Psoas muscle (tissue), 8 donors: ENCODE data around the gene FOXN3. TPM values are rescaled to one million over a fixed set of nuclear protein-coding genes. Genes with fewer than 3 reads are reported as not detected.
A peak's percentile ranks its signal among the peaks of the same experiment; 100 is the strongest.

Experiments
- ATAC-seq, 4 donors: fragments of 200-7000 bp; cut with Tn5 transposase; one replicate each; pipeline ENCODE4 v1.9.1; 2020; ENCODE audit warnings: moderate library complexity in 3 of 4, mild to moderate bottlenecking in 2 of 4
- DNase-seq, 2 donors: peaks; one replicate each; pipeline ENCODE4 v3.0.0-alpha.2; 2020
- H3K27ac ChIP-seq: fragments of 200-600 bp; one replicate; pipeline ENCODE4 v1.8.0; 2022
- H3K27me3 ChIP-seq, 3 donors: fragments of 200-600 bp in 1 of 3; one replicate each; pipeline versions ENCODE4 v1.6.1 to v1.8.0; 2013 to 2022; ENCODE audit warnings: low read length in 2 of 3, mild to moderate bottlenecking in 2 of 3, moderate library complexity in 1 of 3; ENCODE audit not compliant: insufficient read depth in 3 of 3
- H3K36me3 ChIP-seq, 2 donors: fragments of 200-600 bp in 1 of 2; one replicate each; pipeline versions ENCODE4 v1.6.1 to v1.8.0; 2013 to 2022; ENCODE audit warnings: low read depth in 1 of 2, mild to moderate bottlenecking in 1 of 2, moderate library complexity in 1 of 2; ENCODE audit not compliant: insufficient read depth in 1 of 2
- H3K4me1 ChIP-seq: fragments of 200-600 bp; one replicate; pipeline ENCODE4 v1.8.0; 2022
- H3K4me3 ChIP-seq: fragments of 200-600 bp; one replicate; pipeline ENCODE4 v1.8.0; 2022; ENCODE audit warnings: mild to moderate bottlenecking
- H3K9me3 ChIP-seq: fragments of 200-600 bp; one replicate; pipeline ENCODE4 v1.8.0; 2022
- WGBS, 3 donors: extraction: QIAGEN DNeasy Blood & Tissue Kit; methylation state at CpG; one replicate each; pipeline versions ENCODE4 v1.1.6 to v1.1.7; 2013; 5-methylcytosine and 5-hydroxymethylcytosine counted together
- intact Hi-C, 2 donors: fragments of 100-400 bp; cut with DNase I; formaldehyde crosslinking; loops; one replicate each; pipeline versions ENCODE4 v1.11.0 to v1.14.2; 2022
- polyA plus RNA-seq, 3 donors: library from polyadenylated mRNA; stranded (reverse); fragments of 200-250 nt; gene quantifications; one replicate each; pipeline ENCODE4 v1.2.3, GENCODE V29; 2013
- total RNA-seq, 4 donors: library from RNA; stranded (reverse); fragmentation: NEBNext Ultra II Directional in 2 of 4; extraction: Animal tissue kit (Norgen Biotek cat#: 25700) in 2 of 4; gene quantifications; one replicate each; pipeline versions ENCODE4 v1.2.1 to v1.2.4, GENCODE V29; 2021 to 2023
- TF ChIP-seq, protein P1 (sequence below): fragments of 200-600 bp; IDR thresholded peaks from one replicate; pipeline ENCODE4 v1.8.0; 2022; ENCODE audit warnings: antibody characterized with exemption
- donor health status: healthy with polysubstance abuse.
- donor health status: DM: no; HTN: no; CAD: no; lungs with moderate emphysema.
- donor health status: Bipolar disorder and iron deficiency.
- donor health status: healthy.
- donor health status: DM: yes; HTN: yes; CAD: no.
- donor health status: DM: no; HTN: no; CAD: no.
- donor health status: DM: no; HTN: no; CAD: no.
- donor health status: DM: yes; HTN: yes; CAD: no.

The FOXN3 gene
- total and polyA plus RNA-seq, 7 donors: 10.1 to 123 (median 73.6) TPM

GRCh38 chr14:89182326-89182725 is 234.7 kb downstream of the FOXN3 start:
- intact Hi-C loops: loop anchor here in 1 of 2 donors (5.0 to 10.0 kb wide), 2 partner anchors 50 to 232 kb away; partner anchors contain the start of gene FOXN3
- Histone ChIP-seq H3K4me3 (no peak overlapping the region), H3K9me3 (no peaks in the 10 kb centered on the region), H3K4me1 (peaks cover 64% of the 10 kb centered on the region), H3K27ac (no peak overlapping the region), H3K27me3 (no peaks in the 10 kb centered on the region), H3K36me3 (no peaks in the 10 kb centered on the region)
- no peak for ATAC-seq
- TF ChIP-seq, protein P1, sequence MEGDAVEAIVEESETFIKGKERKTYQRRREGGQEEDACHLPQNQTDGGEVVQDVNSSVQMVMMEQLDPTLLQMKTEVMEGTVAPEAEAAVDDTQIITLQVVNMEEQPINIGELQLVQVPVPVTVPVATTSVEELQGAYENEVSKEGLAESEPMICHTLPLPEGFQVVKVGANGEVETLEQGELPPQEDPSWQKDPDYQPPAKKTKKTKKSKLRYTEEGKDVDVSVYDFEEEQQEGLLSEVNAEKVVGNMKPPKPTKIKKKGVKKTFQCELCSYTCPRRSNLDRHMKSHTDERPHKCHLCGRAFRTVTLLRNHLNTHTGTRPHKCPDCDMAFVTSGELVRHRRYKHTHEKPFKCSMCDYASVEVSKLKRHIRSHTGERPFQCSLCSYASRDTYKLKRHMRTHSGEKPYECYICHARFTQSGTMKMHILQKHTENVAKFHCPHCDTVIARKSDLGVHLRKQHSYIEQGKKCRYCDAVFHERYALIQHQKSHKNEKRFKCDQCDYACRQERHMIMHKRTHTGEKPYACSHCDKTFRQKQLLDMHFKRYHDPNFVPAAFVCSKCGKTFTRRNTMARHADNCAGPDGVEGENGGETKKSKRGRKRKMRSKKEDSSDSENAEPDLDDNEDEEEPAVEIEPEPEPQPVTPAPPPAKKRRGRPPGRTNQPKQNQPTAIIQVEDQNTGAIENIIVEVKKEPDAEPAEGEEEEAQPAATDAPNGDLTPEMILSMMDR: no peak
- no peak for DNase-seq
- WGBS, 3 donors: 96 to 99% (median 98%) methylated on average over 5 of the region's 5 CpGs

DNA sequence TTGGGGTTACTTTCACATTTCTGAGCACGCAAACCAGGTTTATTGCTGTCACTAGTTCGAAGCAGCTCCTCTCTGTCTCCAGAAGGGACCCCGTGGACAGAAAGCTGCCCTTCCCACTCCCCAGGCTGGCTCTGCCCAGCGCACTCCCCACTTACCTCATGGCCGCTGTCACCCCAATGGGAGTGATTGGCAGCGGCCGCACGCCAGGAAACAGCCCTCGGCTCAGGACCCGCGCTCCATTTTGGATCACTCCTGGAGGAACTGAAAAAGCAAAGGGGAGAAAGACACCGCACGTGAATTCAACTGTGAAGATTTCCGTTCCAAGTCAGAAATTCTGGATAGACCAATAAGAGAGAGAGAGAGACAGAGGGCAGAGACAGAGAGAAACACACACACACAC is 236.5 kb downstream of the FOXN3 start:
- ATAC-seq (no peak), DNase-seq (no peak)
- peaks cover 0 to 2% of the 10 kb centered on the region in 2 donors for H3K36me3 ChIP-seq
- intact Hi-C loops: loop anchor here in 1 of 2 donors (5.0 to 10.0 kb wide), 2 partner anchors 52 to 234 kb away; partner anchors contain the start of gene FOXN3
- TF ChIP-seq, protein P1: no peak
- H3K4me3 ChIP-seq: no peak overlapping the region
- H3K9me3 ChIP-seq: no peaks in the 10 kb centered on the region
- peaks cover 48% of the 10 kb centered on the region for H3K4me1 ChIP-seq
- 91 to 95% (median 95%) methylated on average over 13 to 14 of the region's 14 CpGs for WGBS, 3 donors
- peak overlapping the region; percentile 59 for H3K27ac ChIP-seq
- H3K27me3 ChIP-seq: no peaks in the 10 kb centered on the region

DNA sequence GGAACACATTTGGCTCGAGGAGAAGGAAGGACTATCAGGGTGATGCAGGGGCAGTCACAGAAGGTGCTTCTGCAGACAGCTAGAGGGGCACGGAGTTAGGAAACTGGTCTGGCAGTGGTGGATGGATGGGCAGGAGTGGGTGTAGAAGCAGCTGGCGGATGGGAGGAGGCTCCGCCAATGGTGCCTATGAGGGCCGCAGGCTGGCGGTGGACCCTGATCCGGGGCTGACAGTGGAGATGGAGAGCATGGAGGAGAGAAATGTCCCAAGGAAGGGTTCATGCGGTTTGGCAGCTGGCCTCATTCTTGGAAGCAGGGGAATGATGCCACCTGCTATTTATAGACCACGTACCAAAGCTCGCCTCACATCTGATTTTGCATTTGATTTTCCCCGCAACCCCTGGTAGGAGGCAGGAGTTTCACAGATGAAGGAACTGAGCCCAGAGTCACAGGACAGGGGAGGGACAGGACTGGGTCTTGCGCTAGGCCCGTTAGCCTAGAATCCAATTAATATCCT is 237.1 kb downstream of the FOXN3 start:
- H3K4me3 ChIP-seq: no peak overlapping the region
- peak overlapping the region; percentile 59 for H3K27ac ChIP-seq
- TF ChIP-seq, protein P1: no peak
- DNase-seq (no peak), ATAC-seq (peak; percentile 75 to 84 (median 80))
- H3K4me1 ChIP-seq: peaks cover 42% of the 10 kb centered on the region
- WGBS, 3 donors: 51 to 84% (median 59%) methylated on average over 13 of the region's 13 CpGs
- peaks cover 2 to 8% of the 10 kb centered on the region in 2 donors for H3K36me3 ChIP-seq
- intact Hi-C loops: loop anchor here in 1 of 2 donors (5.0 to 10.0 kb wide), 2 partner anchors 52 to 235 kb away; partner anchors contain the start of gene FOXN3
- no peaks in the 10 kb centered on the region for H3K27me3 ChIP-seq
- H3K9me3 ChIP-seq: no peaks in the 10 kb centered on the region

DNA sequence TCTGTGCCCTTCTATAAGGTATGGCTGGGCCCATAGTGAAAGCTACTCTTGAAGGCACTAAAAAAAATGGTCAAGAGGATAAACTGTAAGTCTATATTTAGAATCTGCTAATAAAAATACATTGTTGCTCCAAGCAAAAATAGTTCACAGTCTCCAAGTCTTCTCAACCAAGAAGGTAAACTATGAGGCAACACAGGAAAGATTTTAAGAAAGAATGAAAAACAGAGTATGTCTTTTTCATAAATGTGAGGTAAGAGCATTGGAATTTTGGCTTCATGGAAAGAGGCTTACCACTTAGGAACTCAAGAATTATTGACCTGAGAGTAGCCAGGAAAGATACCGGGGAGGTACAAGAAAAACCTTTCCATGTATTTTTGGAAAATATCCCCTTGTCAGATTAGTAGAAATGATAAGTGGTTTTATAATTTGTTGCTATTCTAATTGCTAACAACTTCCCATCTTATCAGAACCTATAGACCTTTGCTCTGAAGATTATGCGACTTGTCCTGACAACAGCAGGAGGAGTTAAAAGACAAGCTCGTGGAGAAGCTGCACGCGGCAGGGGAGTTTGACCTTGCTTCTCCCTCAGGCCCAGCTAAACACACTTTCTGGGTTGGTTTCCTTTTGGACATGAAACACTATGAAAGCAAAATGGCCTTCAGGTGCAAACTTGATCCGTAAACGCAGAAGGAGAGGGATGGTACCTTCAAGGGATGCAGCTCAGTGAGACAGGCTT is 238.1 kb downstream of the FOXN3 start:
- WGBS, 3 donors: 64 to 74% (median 65%) methylated on average over 7 of the region's 7 CpGs
- no peak overlapping the region for H3K4me3 ChIP-seq
- H3K27me3 ChIP-seq: no peaks in the 10 kb centered on the region
- no peak overlapping the region for H3K27ac ChIP-seq
- TF ChIP-seq, protein P1: no peak
- DNase-seq (no peak), ATAC-seq (no peak)
- H3K9me3 ChIP-seq: no peaks in the 10 kb centered on the region
- intact Hi-C loops: no loop called here
- peaks cover 38% of the 10 kb centered on the region for H3K4me1 ChIP-seq
- peaks cover 3 to 8% of the 10 kb centered on the region in 2 donors for H3K36me3 ChIP-seq
